WI38 (cell line): Measurements from ENCODE around the gene JSRP1.

Source experiments
- H3K4me3 ChIP-seq: 2 replicates; pipeline ENCODE4 v1.5.1; 2011; ENCODE audit warnings: low read depth, mild to moderate bottlenecking, control low read depth, low read length
- TF ChIP-seq, protein P1 (sequence below): IDR thresholded peaks from 2 replicates; pipeline ENCODE4 v1.5.1; 2012; ENCODE audit warnings: low read depth, mild to moderate bottlenecking, control low read depth, low read length

The JSRP1 gene

DNA sequence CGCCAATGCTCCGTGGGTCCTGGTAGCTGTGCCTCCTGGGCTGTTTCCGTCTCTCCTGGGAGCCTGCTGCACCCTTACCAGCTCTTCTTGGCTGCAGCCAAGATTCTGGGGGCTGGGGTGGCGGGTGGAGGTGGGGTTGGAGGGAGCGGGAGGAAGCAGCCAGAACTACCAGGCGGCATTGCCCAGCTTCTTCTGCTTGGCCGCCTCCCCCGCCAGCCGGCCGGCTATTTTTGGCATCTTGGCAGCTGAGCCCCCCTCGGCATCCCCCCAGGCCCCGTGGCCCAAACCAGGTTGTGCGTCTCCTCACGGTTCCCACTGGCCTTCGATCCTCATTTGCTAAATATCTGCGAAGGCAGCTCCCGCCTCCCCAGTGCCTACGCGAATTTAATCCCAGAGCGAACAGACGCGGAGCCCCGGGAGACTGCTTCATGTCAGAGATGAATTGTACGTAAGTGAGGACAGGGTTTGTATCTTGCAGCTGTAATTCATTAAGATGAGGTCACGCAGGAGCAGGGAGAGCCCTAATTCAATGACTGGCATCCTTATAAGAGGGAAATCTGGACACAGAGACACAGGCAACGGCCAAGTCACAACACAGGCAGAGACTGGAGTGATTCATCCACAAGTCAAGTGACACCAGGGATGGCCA, 38.6 kb upstream of the JSRP1 start:
- TF ChIP-seq, protein P1, sequence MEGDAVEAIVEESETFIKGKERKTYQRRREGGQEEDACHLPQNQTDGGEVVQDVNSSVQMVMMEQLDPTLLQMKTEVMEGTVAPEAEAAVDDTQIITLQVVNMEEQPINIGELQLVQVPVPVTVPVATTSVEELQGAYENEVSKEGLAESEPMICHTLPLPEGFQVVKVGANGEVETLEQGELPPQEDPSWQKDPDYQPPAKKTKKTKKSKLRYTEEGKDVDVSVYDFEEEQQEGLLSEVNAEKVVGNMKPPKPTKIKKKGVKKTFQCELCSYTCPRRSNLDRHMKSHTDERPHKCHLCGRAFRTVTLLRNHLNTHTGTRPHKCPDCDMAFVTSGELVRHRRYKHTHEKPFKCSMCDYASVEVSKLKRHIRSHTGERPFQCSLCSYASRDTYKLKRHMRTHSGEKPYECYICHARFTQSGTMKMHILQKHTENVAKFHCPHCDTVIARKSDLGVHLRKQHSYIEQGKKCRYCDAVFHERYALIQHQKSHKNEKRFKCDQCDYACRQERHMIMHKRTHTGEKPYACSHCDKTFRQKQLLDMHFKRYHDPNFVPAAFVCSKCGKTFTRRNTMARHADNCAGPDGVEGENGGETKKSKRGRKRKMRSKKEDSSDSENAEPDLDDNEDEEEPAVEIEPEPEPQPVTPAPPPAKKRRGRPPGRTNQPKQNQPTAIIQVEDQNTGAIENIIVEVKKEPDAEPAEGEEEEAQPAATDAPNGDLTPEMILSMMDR = no peak
- no peak overlapping the region for H3K4me3 ChIP-seq

DNA sequence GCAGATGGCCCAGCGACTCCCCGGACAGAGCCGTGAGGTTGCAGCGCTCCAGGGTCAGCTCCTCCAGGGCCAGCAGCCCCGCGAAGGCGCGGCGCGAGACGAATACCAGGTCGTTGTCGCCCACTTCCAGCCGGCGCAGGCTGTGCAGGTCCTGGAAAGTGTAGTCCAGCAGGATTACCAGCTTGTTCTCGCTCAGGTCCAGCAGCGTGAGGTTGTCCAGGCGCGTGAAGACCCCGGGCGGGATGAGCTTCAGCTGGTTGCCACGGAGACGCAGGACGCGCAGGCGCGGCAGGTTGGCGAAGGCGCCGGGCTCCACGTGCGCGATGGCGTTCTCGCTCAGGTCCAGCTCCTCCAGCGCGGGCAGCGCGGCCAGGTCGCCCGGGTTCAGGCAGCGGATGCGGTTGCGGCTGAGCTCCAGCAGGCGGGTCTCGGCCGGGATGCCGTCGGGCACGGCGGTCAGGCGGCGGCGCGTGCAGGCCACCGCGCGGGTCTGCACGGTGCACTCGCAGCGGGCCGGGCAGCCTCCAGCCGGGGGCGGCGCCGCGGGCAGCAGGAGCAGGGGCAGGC, 35.1 kb upstream of the JSRP1 start:
- TF ChIP-seq, protein P1 = no peak
- H3K4me3 ChIP-seq = no peak overlapping the region

GRCh38 chr19:2290441-2291184, 34.4 kb upstream of the JSRP1 start:
- no peak overlapping the region for H3K4me3 ChIP-seq
- TF ChIP-seq, protein P1 = no peak

- H3K4me3 ChIP-seq = no peak overlapping the region
- TF ChIP-seq, protein P1 = no peak
Observed at GRCh38 chr19:2289714-2290435, 33.7 kb upstream of the JSRP1 start.

GRCh38 chr19:2288818-2289713, 32.8 kb upstream of the JSRP1 start:
- H3K4me3 ChIP-seq = no peak overlapping the region

DNA sequence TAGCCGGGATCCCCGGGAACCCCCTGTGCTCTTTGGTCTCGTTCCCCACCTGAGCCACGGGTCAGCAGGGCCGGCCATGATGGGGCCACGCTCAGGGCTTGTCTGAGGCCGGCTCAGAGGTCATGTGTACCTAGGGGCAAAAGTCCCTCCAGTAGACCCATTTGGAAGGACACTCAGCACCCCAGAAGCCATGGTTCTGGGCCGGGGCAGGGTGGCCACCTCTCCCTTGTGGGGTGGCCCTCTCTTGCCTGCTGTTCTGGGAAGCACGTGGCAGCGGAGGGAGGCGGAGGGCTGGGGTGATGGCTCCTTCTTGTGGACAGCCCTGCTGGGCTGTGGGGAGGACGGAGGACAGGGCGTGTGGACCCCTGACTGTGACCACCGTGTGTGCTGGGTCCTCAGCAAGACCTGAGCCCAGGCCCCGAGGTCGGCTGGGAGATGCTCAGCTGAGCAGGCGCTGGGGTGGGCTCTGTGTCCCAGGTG, 32.2 kb upstream of the JSRP1 start:
- H3K4me3 ChIP-seq = no peak overlapping the region
- TF ChIP-seq, protein P1 = no peak

More at GRCh38 chr19:2288818-2289713, 32.8 kb upstream of the JSRP1 start:
- TF ChIP-seq, protein P1 = no peak
